Measurements from ENCODE around the gene BBLN.

BBLN gene

GRCh38 chr9:128206484-128206883 lies 46.4 kb downstream of the BBLN start:
- TF ChIP-seq FOXP2 (optimal IDR thresholded peaks at IDR 0.05; ENCODE audit: borderline replicate concordance, extremely low read depth, extremely low read length, insufficient read depth) = no peak
- TF ChIP-seq REST (IDR thresholded peaks at IDR 0.05; ENCODE audit: insufficient read depth in 1 of 2, low read depth in 2 of 2, low read length in 2 of 2) = no peak
- no peak for TF ChIP-seq POLR2AphosphoS5 (IDR thresholded peaks at IDR 0.05; ENCODE audit: low read depth, low read length)
- no peak for TF ChIP-seq SIN3A (IDR thresholded peaks at IDR 0.05; ENCODE audit: borderline replicate concordance, insufficient read depth, low read length)
- TF ChIP-seq TAF1 (IDR thresholded peaks at IDR 0.05; ENCODE audit: borderline replicate concordance, insufficient read depth, low read length) = no peak

GRCh38 chr9:128206916-128207910 lies 47.1 kb downstream of the BBLN start:
- TF ChIP-seq TAF1 (IDR thresholded peaks at IDR 0.05; ENCODE audit: borderline replicate concordance, insufficient read depth, low read length) (no peak), SIN3A (IDR thresholded peaks at IDR 0.05; ENCODE audit: borderline replicate concordance, insufficient read depth, low read length) (no peak), POLR2AphosphoS5 (IDR thresholded peaks at IDR 0.05; ENCODE audit: low read depth, low read length) (no peak), REST (IDR thresholded peaks at IDR 0.05; ENCODE audit: insufficient read depth in 1 of 2, low read depth in 2 of 2, low read length in 2 of 2) (no peak), FOXP2 (optimal IDR thresholded peaks at IDR 0.05; ENCODE audit: borderline replicate concordance, extremely low read depth, extremely low read length, insufficient read depth) (no peak)

DNA sequence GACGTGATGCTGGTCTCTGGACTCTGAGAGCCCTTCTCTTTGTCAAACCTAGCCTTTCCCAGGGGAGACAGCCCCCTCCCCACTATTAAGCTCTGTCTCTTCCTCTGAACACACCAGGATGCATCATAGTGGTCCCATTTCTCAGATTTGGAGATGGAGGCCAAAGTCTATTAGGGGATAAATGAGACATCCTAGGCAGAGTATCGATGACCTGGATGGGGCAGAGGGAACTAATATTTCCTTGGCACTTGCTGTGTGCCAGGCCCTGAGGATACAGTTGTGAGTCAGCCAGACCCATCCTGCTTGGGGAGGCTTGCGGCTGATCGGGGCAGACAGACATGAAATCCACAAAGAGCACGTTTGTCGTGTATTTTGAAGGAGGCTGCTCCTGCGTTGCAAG lies 48.3 kb downstream of the BBLN start:
- TF ChIP-seq POLR2AphosphoS5 (IDR thresholded peaks at IDR 0.05; ENCODE audit: low read depth, low read length) (no peak), FOXP2 (optimal IDR thresholded peaks at IDR 0.05; ENCODE audit: borderline replicate concordance, extremely low read depth, extremely low read length, insufficient read depth) (no peak), SIN3A (IDR thresholded peaks at IDR 0.05; ENCODE audit: borderline replicate concordance, insufficient read depth, low read length) (no peak), REST (IDR thresholded peaks at IDR 0.05; ENCODE audit: insufficient read depth in 1 of 2, low read depth in 2 of 2, low read length in 2 of 2) (no peak), TAF1 (IDR thresholded peaks at IDR 0.05; ENCODE audit: borderline replicate concordance, insufficient read depth, low read length) (no peak)

DNA sequence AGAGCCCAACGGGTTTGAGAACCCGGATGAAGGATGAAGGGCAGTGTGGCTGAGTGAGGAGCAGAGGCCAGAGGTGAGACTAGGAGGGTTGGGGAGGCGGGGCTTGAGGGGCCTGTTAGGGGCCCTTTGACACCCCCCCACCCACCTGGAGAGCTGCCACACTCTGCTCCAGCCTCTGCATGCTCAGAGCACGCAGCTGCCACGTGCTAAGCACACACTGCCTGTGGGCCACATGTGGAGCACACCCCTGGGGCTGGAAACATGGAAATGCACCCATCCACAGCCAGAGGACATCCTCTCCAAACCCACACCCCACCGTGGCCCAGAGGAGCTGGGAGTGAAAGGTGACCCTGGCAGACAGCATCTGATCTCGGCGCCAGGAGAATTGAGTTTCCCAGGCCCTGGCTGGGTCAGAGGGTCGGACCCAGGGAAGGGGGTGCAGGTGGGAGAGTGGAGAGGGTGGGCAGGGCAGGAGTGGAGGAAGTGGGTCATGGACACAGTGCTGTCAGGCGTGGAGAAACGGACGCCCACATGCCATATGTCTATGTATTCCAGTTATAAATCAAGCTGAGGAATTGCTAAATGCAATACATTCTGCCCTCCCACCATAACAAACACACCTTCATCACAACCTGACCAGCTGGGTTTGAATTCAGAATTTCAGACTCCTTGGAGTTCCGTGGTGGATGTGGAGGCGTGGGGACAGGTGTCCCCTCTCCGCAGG lies 49.0 kb downstream of the BBLN start:
- TF ChIP-seq REST (IDR thresholded peaks at IDR 0.05; ENCODE audit: insufficient read depth in 1 of 2, low read depth in 2 of 2, low read length in 2 of 2) (no peak), FOXP2 (optimal IDR thresholded peaks at IDR 0.05; ENCODE audit: borderline replicate concordance, extremely low read depth, extremely low read length, insufficient read depth) (no peak), SIN3A (IDR thresholded peaks at IDR 0.05; ENCODE audit: borderline replicate concordance, insufficient read depth, low read length) (no peak), POLR2AphosphoS5 (IDR thresholded peaks at IDR 0.05; ENCODE audit: low read depth, low read length) (no peak), TAF1 (IDR thresholded peaks at IDR 0.05; ENCODE audit: borderline replicate concordance, insufficient read depth, low read length) (no peak)

Measured in PFSK-1 (cell line).